Lower lobe of right lung (tissue), 2 donors: ENCODE measurements around the gene CNGA3. TPM values are rescaled to one million over a fixed set of nuclear protein-coding genes. Genes with fewer than 3 reads are reported as not detected.

ENCODE experiments used
- ATAC-seq, 2 donors: fragments of 200-7000 bp; cut with Tn5 transposase; one replicate each; pipeline ENCODE4 v1.9.1; 2020 to 2022; ENCODE audit warnings: mild to moderate bottlenecking in 2 of 2, moderate library complexity in 2 of 2
- DNase-seq: peaks from one replicate; pipeline ENCODE4 v3.0.0-alpha.2; 2020
- H3K27ac ChIP-seq: fragments of 200-600 bp; one replicate; pipeline ENCODE4 v1.8.0; 2022
- H3K27me3 ChIP-seq: fragments of 200-600 bp; one replicate; pipeline ENCODE4 v1.8.0; 2022; ENCODE audit warnings: low read depth
- H3K36me3 ChIP-seq: fragments of 200-600 bp; one replicate; pipeline ENCODE4 v1.8.0; 2022; ENCODE audit warnings: mild to moderate bottlenecking
- H3K4me1 ChIP-seq: fragments of 200-600 bp; one replicate; pipeline ENCODE4 v1.8.0; 2022
- H3K4me3 ChIP-seq: fragments of 200-600 bp; one replicate; pipeline ENCODE4 v1.8.0; 2022; ENCODE audit warnings: mild to moderate bottlenecking
- H3K9me3 ChIP-seq: fragments of 200-600 bp; one replicate; pipeline ENCODE4 v1.8.0; 2022
- CTCF ChIP-seq: fragments of 200-600 bp; IDR thresholded peaks from one replicate; pipeline ENCODE4 v1.8.0; 2022; ENCODE audit warnings: antibody characterized with exemption, mild to moderate bottlenecking
- intact Hi-C: fragments of 100-400 bp; cut with DNase I; formaldehyde crosslinking; loops from one replicate; pipeline ENCODE4 v1.11.0; 2022
- total RNA-seq: library from RNA; stranded (reverse); fragmentation: NEBNext Ultra II Directional; extraction: Animal tissue kit (Norgen Biotek cat#: 25700); gene quantifications from one replicate; pipeline ENCODE4 v1.2.1, GENCODE V29; 2021
- donor health status: DM: no; HTN: yes; CAD: no; lungs with severe emphysema.

CNGA3 gene
- total RNA-seq, 1 donor from 2014 or later = 0.18 TPM

DNA sequence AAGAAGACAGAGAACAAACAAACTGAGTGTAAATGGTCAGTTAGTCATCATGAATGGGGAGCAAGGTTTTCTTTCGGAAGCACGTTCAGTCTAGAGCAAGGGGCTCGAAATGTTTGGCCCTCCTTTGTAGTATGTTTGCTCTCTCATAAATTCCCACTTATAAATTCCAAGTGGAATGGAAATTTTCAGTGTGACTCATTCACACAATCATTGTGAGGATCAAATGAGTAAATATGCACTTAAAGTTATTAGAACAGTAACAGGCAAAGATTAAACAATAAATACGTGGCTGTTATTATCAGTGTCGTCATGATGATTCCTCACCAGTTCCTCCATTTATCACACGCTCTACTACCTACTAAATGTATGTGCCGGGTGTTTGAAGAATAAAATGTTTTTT is 10.5 kb downstream of the CNGA3 start:
- Histone ChIP-seq H3K4me1 (no peaks in the 10 kb centered on the region), H3K36me3 (no peaks in the 10 kb centered on the region), H3K27ac (no peak overlapping the region), H3K27me3 (no peaks in the 10 kb centered on the region), H3K4me3 (no peak overlapping the region), H3K9me3 (no peaks in the 10 kb centered on the region)
- ATAC-seq (peak; percentile 77 to 92), DNase-seq (no peak)
- intact Hi-C loops = no loop called here
- TF ChIP-seq CTCF = no peak

- DNase-seq = no peak
- no peaks in the 10 kb centered on the region for H3K9me3 ChIP-seq
- no peak for TF ChIP-seq CTCF
- ATAC-seq = no peak
- no peaks in the 10 kb centered on the region for H3K27me3 ChIP-seq
- H3K4me3 ChIP-seq = no peak overlapping the region
- H3K27ac ChIP-seq = no peak overlapping the region
- no peaks in the 10 kb centered on the region for H3K4me1 ChIP-seq
- intact Hi-C loops = no loop called here
- no peaks in the 10 kb centered on the region for H3K36me3 ChIP-seq
Observed at GRCh38 chr2:98357849-98358248, 11.6 kb downstream of the CNGA3 start.

DNA sequence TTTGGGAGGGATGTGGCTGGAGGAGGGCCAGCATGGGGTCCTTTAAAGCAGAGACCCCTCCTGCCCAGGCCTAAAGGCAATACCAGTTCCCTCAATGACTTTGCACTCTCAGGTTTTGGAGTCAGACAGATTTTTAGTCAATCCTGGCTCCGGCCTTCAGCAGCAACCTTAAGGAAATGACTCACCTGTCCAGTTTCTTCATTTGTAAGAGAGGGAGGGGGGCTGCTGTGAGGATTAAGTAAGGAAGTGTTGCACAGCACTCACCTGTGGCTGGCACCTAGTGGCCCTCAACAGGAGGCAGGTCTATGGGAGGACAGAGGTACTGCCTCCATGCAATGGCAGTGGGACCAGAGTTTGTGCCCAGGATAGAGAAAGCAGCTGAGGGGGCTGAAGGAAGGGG is 13.7 kb downstream of the CNGA3 start:
- TF ChIP-seq CTCF = no peak
- H3K4me3 ChIP-seq = no peak overlapping the region
- intact Hi-C loops = no loop called here
- H3K27ac ChIP-seq = no peak overlapping the region
- no peaks in the 10 kb centered on the region for H3K36me3 ChIP-seq
- no peaks in the 10 kb centered on the region for H3K4me1 ChIP-seq
- ATAC-seq = peak in 1 of 2 donors; percentile 30
- no peak for DNase-seq
- H3K9me3 ChIP-seq = no peaks in the 10 kb centered on the region
- no peaks in the 10 kb centered on the region for H3K27me3 ChIP-seq

- no peak for TF ChIP-seq CTCF
- no peak overlapping the region for H3K4me3 ChIP-seq
- intact Hi-C loops = no loop called here
Observed at GRCh38 chr2:98367721-98368120, 21.5 kb downstream of the CNGA3 start.

DNA sequence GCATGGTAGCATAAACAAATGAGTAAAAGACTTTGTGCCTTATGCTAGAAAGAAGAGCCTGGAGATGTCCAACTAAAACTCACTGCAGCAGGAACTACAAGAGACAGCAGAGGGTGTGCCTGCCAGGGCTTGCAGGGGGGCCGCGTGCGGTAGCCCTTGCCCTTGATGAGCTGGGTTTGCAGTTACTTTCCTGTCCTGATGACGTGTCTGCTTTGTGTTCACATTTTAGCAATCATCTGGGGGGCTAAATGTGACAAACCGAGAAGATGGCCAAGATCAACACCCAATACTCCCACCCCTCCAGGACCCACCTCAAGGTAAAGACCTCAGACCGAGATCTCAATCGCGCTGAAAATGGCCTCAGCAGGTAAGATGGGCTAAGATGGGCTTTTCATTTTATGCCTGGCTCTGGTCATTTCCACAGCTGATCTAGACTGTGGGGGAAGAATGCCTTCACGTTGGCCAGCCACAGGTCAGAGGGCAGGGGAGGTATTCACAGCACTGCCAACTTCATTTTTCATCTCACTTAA is 23.5 kb downstream of the CNGA3 start:
- ATAC-seq (no peak), DNase-seq (no peak)
- no peaks in the 10 kb centered on the region for H3K36me3 ChIP-seq
- H3K4me3 ChIP-seq = no peak overlapping the region
- TF ChIP-seq CTCF = no peak
- intact Hi-C loops = no loop called here
- H3K4me1 ChIP-seq = no peaks in the 10 kb centered on the region
- no peaks in the 10 kb centered on the region for H3K27me3 ChIP-seq
- peaks cover 4% of the 10 kb centered on the region for H3K9me3 ChIP-seq
- no peak overlapping the region for H3K27ac ChIP-seq

More at GRCh38 chr2:98367721-98368120, 21.5 kb downstream of the CNGA3 start:
- Histone ChIP-seq H3K4me1 (no peaks in the 10 kb centered on the region), H3K36me3 (no peaks in the 10 kb centered on the region), H3K27ac (no peak overlapping the region), H3K27me3 (no peaks in the 10 kb centered on the region), H3K9me3 (peaks cover 4% of the 10 kb centered on the region)
- DNase-seq (no peak), ATAC-seq (no peak)

DNA sequence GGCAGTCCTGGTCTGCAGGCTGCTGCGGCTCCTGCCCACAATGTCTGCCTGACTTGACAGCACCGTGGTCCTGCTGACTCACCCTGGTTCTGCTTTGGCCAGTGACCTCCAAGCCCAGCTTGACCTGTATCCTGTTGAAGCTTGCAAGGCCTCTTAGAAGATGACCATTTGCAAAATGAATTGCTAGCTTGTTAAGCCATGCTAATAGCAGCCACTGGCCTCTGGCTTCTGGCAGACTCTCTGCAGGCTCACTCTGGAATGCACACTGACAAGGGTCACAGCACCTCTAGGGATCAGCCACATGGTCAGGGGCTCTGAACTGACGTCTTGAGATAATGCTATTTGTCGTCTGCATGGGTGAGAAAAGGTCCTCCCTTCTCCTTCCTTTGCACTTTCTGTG is 25.9 kb downstream of the CNGA3 start:
- peaks cover 4% of the 10 kb centered on the region for H3K9me3 ChIP-seq
- no peak overlapping the region for H3K4me3 ChIP-seq
- no peak for TF ChIP-seq CTCF
- intact Hi-C loops = no loop called here
- H3K36me3 ChIP-seq = no peaks in the 10 kb centered on the region
- no peaks in the 10 kb centered on the region for H3K4me1 ChIP-seq
- ATAC-seq (no peak), DNase-seq (no peak)
- H3K27ac ChIP-seq = no peak overlapping the region
- H3K27me3 ChIP-seq = no peaks in the 10 kb centered on the region
